Effector memory CD4-positive, alpha-beta T cell (primary cell): ENCODE results near the gene TSPAN5.

Source experiments
- DNase-seq, 3 donors: peaks; one replicate each; pipeline ENCODE4 v3.0.0-alpha.2; 2020
- H3K27ac ChIP-seq: 2 replicates; pipeline ENCODE4 v1.7.0; 2013; ENCODE audit warnings: mild to moderate bottlenecking, low read length, moderate library complexity; ENCODE audit not compliant: insufficient read depth, poor library complexity, severe bottlenecking
- H3K27me3 ChIP-seq: replicated peaks from 2 replicates; pipeline ENCODE4 v1.7.0; 2013; ENCODE audit warnings: mild to moderate bottlenecking, low read length; ENCODE audit not compliant: insufficient read depth, control insufficient read depth, poor library complexity, severe bottlenecking
- H3K36me3 ChIP-seq: 2 replicates; pipeline ENCODE4 v1.7.0; 2013; ENCODE audit warnings: mild to moderate bottlenecking, low read length, moderate library complexity; ENCODE audit not compliant: control insufficient read depth, insufficient read depth
- H3K4me1 ChIP-seq: 2 replicates; pipeline ENCODE4 v1.7.0; 2013; ENCODE audit warnings: low read length, mild to moderate bottlenecking; ENCODE audit not compliant: control insufficient read depth, insufficient read depth, poor library complexity, severe bottlenecking
- H3K4me3 ChIP-seq: 2 replicates; pipeline ENCODE4 v1.7.0; 2013; ENCODE audit warnings: low read length, low read depth, mild to moderate bottlenecking; ENCODE audit not compliant: insufficient read depth, poor library complexity, severe bottlenecking
- H3K9me3 ChIP-seq: 2 replicates; pipeline ENCODE4 v1.7.0; 2013; ENCODE audit warnings: mild to moderate bottlenecking, low read length, moderate library complexity; ENCODE audit not compliant: control insufficient read depth

Gene TSPAN5

GRCh38 chr4:98662626-98663225 is 4.3 kb upstream of the TSPAN5 start:
- Histone ChIP-seq H3K27me3 (no peaks in the 10 kb centered on the region), H3K36me3 (no peaks in the 10 kb centered on the region), H3K27ac (peak overlapping the region; percentile 87), H3K4me3 (no peak overlapping the region), H3K9me3 (no peaks in the 10 kb centered on the region), H3K4me1 (peaks cover 39% of the 10 kb centered on the region)
- DNase-seq: peak in 1 of 3 donors; percentile 12

DNA sequence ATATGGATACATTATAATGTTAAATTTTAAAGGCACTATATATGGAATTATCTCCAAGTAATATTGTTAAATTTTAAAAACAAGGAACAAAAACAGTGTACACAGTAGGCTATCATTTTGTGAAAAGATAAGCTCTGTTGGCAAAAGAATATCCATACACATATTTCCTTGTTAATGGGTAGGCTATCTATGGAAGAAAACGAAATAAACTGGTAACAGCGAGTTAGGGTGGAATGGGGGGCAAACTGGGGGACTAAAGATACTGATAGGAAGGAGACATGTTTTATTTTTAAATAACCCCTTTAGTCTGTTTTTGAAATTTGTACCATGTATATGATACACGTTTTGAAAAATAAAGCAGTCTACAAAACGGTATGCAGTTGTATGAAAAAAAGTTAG is 3.6 kb upstream of the TSPAN5 start:
- H3K27me3 ChIP-seq: no peaks in the 10 kb centered on the region
- no peaks in the 10 kb centered on the region for H3K9me3 ChIP-seq
- H3K4me3 ChIP-seq: no peak overlapping the region
- H3K36me3 ChIP-seq: no peaks in the 10 kb centered on the region
- peaks cover 42% of the 10 kb centered on the region for H3K4me1 ChIP-seq
- no peak for DNase-seq
- peak overlapping the region; percentile 87 for H3K27ac ChIP-seq

- DNase-seq: no peak
Observed at GRCh38 chr4:98661371-98662054, 3.1 kb upstream of the TSPAN5 start.

GRCh38 chr4:98659741-98660462 is 1.5 kb upstream of the TSPAN5 start:
- Histone ChIP-seq H3K27ac (no peak overlapping the region), H3K27me3 (no peaks in the 10 kb centered on the region), H3K4me1 (peaks cover 56% of the 10 kb centered on the region), H3K9me3 (no peaks in the 10 kb centered on the region), H3K4me3 (no peak overlapping the region), H3K36me3 (no peaks in the 10 kb centered on the region)
- DNase-seq: no peak

More at GRCh38 chr4:98661371-98662054, 3.1 kb upstream of the TSPAN5 start:
- H3K9me3 ChIP-seq: no peaks in the 10 kb centered on the region
- H3K27ac ChIP-seq: no peak overlapping the region
- no peak overlapping the region for H3K4me3 ChIP-seq
- no peaks in the 10 kb centered on the region for H3K36me3 ChIP-seq
- H3K4me1 ChIP-seq: peaks cover 47% of the 10 kb centered on the region
- no peaks in the 10 kb centered on the region for H3K27me3 ChIP-seq

DNA sequence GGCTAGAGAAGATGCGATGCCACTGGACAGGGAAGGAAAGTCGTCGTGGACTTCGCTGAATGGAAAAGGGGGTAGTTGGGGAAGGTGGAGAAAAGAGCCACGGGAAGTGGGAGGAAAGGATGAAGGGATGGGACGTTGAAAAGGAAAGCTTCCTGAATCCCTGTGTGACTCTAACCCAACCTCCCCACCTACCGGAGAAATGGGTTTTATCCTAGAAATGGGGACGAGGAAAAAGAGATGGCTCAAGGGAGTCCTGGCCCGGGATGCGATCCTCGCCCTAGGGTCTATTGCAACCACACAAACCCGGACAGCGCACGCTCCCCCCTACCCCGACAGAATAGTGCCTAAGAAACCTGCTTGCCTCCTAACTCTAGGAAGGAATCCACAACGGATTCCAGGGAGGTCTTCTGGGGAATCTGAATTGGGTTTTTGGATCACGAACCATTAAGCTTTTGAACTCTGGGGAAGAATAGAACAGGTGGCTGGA is 738 bp upstream of the TSPAN5 start:
- H3K27ac ChIP-seq: peak overlapping the region; percentile 70

DNA sequence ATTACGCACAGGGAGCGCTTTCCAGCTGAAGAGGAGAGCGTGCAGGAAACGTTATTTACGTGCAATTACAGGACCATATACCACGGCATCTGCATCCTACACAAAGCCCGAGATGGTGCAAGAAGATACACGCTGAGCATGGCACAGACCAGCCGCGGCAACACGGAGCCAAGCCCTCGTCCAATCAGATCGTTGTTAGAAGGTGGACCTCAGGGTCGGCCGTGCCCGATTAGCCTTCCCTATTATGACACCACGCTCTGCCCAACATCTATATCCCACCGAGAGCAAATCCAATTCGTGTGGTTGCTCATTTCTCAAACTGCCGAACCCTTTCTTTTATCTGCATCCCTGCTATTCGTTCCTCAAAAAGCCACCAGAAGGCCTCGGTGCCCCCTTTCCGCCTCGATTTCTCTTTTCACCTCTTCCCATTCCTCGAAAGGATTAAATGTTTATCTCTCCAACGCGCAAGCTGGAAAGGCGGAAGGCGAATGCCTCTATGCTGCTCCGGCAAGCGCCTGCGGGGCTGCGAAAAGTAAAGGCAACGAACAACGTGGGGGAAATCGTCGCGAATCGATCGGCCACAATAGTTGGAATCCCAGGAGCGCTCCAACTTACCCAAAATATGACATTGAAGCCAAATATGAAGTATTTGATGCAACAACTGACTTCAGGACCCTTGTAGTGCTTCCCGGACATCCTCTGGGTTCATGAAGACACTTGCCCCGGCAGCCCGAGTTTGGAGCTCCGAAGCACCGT is 702 bp downstream of the TSPAN5 start:
- H3K4me1 ChIP-seq: peaks cover 40% of the 10 kb centered on the region
- peak in 2 of 3 donors; percentile 13 to 23 for DNase-seq

More for the DNA sequence above, 738 bp upstream of the TSPAN5 start:
- Histone ChIP-seq H3K27me3 (no peaks in the 10 kb centered on the region), H3K4me1 (peaks cover 52% of the 10 kb centered on the region), H3K36me3 (no peaks in the 10 kb centered on the region), H3K9me3 (no peaks in the 10 kb centered on the region), H3K4me3 (peak overlapping the region; percentile 63)
- DNase-seq: no peak

DNA sequence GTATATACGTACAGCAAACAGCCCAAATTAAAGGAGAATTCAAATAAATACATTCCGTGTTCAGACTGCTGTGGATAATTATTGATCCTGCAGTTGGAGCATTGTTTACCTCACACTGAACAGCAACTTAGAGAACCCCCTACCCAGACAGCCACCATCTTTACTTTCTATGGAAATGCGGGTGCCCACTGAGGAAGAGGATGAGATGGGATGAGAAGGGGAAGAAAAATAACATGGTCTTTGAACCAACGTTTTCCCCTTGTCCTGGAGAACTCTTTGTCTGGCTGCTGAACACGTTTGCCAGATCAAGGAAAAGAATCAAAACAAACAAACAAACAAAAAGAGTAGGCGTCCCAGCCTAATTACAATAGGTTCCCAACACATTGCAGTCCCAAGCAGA is 1.5 kb downstream of the TSPAN5 start:
- Histone ChIP-seq H3K4me1 (peaks cover 33% of the 10 kb centered on the region), H3K4me3 (peak overlapping the region; percentile 84), H3K9me3 (no peaks in the 10 kb centered on the region), H3K36me3 (no peaks in the 10 kb centered on the region), H3K27ac (peak overlapping the region; percentile 68), H3K27me3 (no peaks in the 10 kb centered on the region)
- no peak for DNase-seq

More for the DNA sequence above, 702 bp downstream of the TSPAN5 start:
- Histone ChIP-seq H3K27ac (peak overlapping the region; percentile 68), H3K4me3 (peak overlapping the region; percentile 84), H3K27me3 (no peaks in the 10 kb centered on the region), H3K36me3 (no peaks in the 10 kb centered on the region), H3K9me3 (no peaks in the 10 kb centered on the region)

DNA sequence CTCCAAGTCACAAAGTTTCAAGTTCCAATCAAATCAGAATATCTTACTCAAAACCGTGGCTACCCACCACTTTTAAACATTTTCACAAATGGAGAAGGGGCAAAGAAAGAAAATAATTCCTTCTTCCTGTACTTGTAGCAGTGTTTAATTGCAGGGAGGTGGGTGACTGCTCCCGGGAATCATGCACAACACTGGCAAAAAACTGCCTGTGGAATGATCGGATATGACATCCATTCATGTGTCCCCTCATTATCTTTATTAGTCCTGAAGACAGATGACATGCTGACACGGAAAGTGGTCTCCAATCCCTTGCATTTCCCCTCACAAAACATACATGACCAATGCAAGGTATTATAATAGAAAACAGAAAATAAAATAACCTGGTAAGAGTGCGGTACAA is 2.0 kb downstream of the TSPAN5 start:
- Histone ChIP-seq H3K27me3 (no peaks in the 10 kb centered on the region), H3K4me3 (peak overlapping the region; percentile 19), H3K4me1 (peaks cover 29% of the 10 kb centered on the region), H3K9me3 (no peaks in the 10 kb centered on the region), H3K36me3 (no peaks in the 10 kb centered on the region), H3K27ac (no peak overlapping the region)
- no peak for DNase-seq

GRCh38 chr4:98653890-98654867 is 4.2 kb downstream of the TSPAN5 start:
- no peaks in the 10 kb centered on the region for H3K36me3 ChIP-seq
- DNase-seq: no peak
- no peak overlapping the region for H3K27ac ChIP-seq
- H3K4me3 ChIP-seq: no peak overlapping the region
- H3K9me3 ChIP-seq: no peaks in the 10 kb centered on the region
- no peaks in the 10 kb centered on the region for H3K27me3 ChIP-seq
- peaks cover 21% of the 10 kb centered on the region for H3K4me1 ChIP-seq
